Femur (tissue), 1 donor: ENCODE data around the gene PRTFDC1.

Experiments used
- DNase-seq: peaks from one replicate; pipeline ENCODE4 v3.0.0-alpha.2; 2017

The PRTFDC1 gene

GRCh38 chr10:24834869-24835268, 117.5 kb downstream of the PRTFDC1 start:
- no peak for DNase-seq

DNA sequence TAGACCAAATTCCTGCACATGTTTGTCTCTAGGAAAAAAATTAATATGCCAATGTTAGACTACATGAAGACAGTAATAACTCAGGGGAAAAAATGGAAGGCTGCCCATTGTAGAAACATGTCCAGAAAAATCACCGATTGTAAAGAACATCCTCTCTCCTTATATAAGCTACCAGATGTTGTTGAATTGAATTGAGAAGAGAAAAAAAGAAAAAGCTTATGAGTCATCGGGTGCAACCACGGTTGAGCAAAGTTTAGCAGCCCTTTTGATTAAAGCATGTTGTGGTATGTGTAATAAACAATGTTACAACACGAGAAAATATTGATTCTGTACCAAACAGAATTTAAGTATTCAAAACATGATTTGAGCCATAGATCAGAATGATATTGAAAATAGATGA, 126.4 kb downstream of the PRTFDC1 start:
- no peak for DNase-seq

DNA sequence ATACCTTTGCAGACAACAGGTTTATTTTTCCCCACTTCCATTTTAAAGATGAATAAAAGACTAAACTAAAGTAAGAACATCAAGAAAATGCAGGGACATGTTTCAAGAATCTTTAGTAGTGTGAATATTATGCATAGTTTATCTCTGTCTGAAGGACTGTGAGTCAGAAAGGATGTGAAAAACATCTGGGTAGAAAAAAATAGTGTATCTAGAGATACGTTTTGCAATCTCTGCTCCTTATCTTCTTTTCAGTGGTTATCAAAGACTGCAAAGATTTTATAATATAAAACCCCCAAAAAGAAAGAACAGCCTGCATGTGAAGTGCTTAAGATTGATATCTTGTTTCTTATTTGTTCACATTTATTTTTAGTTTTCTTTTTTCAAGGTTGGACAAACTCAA, 126.9 kb downstream of the PRTFDC1 start:
- no peak for DNase-seq

- DNase-seq = no peak
These were observed 127.9 kb downstream of the PRTFDC1 start for GRCh38 chr10:24824536-24824935.

GRCh38 chr10:24824124-24824523, 128.3 kb downstream of the PRTFDC1 start:
- DNase-seq = no peak

- DNase-seq = no peak
These were observed 129.8 kb downstream of the PRTFDC1 start for GRCh38 chr10:24822590-24822989.

GRCh38 chr10:24821986-24822385, 130.4 kb downstream of the PRTFDC1 start:
- DNase-seq = no peak

DNA sequence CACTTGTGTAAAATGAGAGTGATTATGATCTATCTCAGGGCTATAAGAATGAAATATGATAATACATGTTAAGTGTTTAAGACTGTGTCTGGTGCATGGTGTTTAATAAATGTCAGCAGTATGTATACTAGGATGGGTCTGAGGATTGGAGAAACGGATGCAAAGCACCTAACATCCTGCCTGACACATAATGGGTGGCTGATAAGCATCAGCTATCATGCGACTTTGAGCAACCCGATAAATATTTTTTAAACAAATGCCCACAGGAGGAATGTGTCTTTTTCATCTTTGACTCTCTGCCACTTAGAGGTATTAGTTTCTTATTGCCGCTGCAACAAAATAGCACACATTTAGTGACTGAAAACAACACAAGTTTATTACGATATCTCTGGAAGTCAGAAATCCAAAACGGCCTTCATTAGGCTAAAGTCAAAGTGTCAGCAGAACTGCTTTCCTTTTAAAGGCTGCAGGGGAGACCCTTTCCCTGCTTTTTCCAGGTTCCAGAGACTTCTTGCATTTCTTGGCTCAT, 135.5 kb downstream of the PRTFDC1 start:
- no peak for DNase-seq

DNA sequence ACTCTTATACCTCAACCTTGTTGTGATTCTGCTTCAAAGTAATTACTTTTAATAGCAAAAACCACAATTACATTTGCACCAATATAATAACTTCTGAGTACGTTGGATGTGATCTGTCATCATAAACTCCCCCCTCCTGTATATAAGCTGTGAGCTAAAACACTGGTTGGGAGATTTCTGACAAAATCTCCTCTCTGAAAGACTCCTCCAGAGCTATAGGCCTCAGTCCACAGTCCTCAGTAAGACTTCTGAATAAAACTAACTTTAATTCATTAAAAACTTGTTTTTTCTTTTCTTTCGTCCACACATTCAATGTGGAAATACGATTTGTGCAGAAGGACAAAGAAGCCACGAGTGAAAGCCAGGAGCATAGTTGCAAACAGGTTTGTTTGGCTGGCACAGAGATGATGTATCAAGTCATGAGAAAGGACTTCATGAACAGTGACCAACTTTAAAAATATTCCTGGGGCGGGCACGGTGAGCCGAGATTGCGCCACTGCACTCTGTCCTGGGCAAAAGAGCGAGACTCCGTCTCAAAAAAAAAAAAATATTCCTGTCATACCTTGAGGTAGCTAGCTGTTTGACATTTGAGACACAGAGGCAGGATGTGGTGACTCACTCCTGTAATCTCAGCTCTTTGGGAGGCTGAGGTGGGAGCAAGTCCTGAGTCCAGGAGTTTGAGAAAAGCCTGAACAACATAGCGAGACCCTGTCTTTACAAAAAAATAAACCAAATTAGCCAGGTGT, 137.7 kb downstream of the PRTFDC1 start:
- DNase-seq = no peak

DNA sequence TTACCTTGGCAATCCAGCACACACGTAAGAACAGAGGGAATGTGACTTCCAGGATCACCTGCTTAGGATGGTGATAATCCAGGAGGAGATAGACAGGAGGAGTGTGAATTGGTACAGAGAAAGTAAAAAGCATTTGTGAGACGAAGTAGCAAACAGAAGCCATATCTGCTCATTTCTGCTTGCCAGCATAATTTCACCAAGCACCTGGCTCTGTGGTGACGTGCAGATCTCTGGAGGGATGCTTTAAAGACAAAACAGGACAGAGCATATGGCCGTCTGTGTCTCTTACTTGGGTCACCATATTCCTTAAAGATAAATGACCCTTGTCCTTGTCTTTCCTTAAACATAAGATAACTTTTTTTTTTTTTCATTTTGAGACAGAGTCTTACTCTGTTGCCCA, 138.6 kb downstream of the PRTFDC1 start:
- no peak for DNase-seq

DNA sequence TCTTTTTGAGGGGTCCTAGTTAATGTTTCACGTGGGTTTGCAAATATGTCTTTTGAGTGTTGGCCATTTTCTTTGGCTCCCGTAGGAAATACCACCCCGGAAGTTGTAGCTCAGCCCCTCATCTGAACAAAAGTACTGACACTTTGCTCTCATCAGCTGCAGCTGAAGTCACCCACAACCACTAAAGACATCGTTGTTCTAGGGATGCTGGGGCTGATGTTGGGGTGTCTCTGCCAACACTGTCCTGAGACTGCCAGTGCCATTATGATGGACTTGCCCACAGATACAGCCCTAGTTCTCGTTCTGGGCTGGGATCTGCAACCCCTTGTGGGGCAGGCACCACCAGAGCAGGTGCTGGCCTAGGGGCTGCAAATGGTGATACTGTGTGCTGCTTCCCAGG, 146.1 kb downstream of the PRTFDC1 start:
- no peak for DNase-seq

- peak; percentile 23 for DNase-seq
These were observed 147.4 kb downstream of the PRTFDC1 start for GRCh38 chr10:24804956-24805355.

DNA sequence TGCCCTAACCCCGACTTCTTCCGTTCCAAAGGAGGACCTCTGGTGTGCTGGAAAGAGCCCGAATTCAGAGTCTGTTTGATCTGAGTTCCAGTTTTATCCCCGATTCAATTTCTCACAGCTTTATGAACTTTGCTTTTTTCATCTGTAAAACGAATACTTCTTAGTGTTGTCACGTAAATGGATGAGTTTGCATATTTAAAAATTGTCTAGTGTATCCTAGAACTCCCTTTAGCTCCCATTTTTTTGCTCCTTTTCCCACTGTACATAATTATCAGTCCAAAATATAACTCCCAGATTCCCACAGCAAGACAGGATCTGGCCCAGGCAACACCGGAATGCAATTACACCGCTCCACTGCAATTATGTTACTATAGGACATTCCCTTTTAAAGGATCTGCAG, 148.0 kb downstream of the PRTFDC1 start:
- no peak for DNase-seq

DNA sequence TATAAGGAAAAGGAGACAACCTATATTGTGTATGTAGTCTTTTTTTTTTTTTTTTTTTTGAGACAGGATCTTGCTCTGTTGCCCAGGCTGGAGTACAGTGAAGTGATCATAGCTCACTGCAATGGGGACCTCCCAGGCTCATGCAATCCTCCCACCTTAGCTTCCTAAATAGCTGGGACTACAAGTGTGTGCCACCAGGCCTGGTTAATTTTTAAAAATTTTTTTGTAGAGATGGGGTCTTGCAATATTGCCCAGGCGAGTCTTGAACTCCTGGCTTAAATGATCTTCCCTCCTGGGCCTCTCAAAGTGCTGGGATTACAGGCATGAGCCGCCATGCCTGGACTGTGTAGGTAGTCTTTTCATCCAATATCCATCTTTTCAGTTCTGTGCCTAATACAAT, 150.0 kb downstream of the PRTFDC1 start:
- no peak for DNase-seq

GRCh38 chr10:24800861-24801260, 151.5 kb downstream of the PRTFDC1 start:
- no peak for DNase-seq
